GM21619 (cell line): ENCODE data around the gene GLDC.

Experiments used
- ATAC-seq: cut with Tn5 transposase; IDR thresholded peaks from one replicate; pipeline ENCODE4 v1.9.1; 2021; ENCODE audit not compliant: unreplicated experiment

Gene GLDC

GRCh38 chr9:6665628-6666027 lies 20.1 kb upstream of the GLDC start:
- ATAC-seq, result no peak

DNA sequence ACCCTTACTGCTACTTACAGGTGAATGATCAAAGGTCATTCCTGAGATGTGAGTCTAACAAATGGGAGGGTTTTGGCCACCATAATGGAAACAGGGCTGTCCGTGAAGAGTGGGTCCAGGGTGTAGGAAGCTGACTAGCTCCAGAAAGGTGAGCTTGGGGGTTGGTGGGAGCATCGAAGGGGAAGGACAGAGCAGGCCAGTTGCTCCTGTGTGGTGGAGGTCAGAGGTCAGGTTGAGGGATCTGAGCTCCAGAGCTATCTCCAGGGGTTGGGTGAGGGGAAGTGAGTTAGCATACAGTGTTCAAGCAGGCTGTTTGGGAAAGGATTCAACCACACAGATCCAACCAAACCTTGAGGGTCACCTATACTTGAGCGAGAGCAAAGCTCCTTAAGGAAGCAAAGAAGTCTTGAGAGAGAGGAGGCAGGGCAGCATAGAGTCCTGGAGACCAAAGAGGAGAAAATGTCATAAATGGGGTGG lies 18.7 kb upstream of the GLDC start:
- ATAC-seq, result no peak

DNA sequence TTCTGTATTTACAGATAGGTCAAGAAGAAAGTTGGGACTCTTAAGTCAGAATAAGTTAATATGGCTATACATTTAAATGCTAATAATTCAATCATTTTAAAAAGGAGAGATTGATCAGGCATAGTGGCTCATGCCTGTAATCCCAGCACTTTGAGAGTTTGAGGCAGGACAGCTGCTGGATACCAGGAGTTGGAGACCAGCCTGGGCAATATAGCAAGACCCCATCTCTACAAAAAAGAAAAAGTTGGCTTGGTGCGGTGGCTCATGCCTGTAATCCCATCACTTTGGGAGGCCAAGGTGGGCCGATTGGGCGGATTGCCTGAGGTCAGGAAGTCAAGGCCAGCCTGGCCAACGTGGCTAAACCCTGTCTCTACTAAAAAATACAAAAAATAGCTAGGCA lies 15.0 kb upstream of the GLDC start:
- no peak for ATAC-seq

DNA sequence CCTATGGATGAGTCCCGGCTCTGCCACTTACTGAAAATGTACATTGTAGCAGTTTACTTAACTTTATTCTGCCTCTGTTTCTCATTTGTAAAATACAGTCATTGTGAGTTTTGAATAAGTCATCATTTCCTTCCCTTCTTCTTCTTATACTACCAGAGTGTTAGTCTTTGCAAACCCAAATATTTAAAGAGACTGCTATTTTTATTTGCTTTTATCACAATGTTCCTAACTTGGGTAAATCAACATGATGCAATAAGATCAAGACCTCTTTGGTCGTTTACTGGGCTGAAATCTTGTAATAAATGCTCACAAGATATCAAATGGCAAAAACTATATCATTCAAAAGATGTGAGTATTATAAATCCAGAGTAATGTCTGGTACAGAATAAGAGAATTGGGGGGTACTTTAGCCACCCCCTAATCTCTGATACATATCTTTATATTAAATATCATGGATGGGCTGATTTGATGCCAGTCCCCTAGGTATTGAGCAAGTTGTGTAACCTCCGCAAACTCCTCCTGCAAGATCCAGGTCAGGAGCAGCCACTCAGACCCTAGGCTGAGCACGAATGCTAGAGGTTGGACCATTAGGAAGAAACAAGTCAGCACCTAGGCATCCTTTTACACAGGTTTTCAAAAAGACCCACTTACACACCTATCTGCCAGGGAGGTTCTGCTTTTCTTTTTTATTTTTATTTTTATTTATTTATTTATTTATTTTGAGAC lies 13.3 kb upstream of the GLDC start:
- ATAC-seq, result no peak

GRCh38 chr9:6656614-6657300 lies 11.2 kb upstream of the GLDC start:
- no peak for ATAC-seq

DNA sequence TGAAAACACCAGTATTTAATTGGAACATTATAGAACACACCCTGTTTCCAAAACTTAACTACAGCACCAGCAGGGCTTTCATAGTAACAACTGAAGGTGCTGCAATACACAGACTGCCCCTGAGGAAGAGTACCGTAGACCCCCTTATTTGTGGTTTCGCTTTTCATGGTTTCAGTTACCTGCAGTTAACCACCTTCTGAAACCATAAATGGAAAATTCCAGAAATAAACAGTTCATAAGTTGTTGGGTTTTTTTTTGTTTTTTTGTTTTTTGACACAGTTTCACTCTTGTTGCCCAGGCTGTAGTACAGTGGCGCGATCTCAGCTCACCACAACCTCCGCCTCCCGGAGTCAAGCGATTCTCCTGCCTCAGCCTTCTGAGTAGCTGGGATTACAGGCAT lies 9.5 kb upstream of the GLDC start:
- peak; percentile 93 for ATAC-seq

DNA sequence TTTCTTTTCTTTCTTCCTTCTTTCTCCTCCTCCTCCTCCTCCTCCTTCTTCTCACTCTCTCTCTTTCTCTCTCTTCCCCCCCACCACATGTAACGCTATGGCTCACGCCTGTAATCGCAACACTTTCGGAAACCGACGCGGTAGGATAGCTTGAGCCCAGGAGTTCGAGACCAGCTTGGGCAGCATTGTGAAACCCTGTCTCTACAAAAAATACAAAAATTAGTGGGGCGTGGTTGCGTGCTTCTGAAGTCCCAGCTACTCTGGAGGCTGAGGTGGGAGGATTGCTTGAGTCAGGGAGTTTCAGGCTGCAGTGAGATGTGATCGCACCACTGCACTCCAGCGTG lies 736 bp upstream of the GLDC start:
- ATAC-seq, result no peak

GRCh38 chr9:6645105-6645354 lies 499 bp downstream of the GLDC start:
- ATAC-seq, result peak; percentile 33

- no peak for ATAC-seq
Observed at GRCh38 chr9:6644346-6645104, 1.0 kb downstream of the GLDC start.

DNA sequence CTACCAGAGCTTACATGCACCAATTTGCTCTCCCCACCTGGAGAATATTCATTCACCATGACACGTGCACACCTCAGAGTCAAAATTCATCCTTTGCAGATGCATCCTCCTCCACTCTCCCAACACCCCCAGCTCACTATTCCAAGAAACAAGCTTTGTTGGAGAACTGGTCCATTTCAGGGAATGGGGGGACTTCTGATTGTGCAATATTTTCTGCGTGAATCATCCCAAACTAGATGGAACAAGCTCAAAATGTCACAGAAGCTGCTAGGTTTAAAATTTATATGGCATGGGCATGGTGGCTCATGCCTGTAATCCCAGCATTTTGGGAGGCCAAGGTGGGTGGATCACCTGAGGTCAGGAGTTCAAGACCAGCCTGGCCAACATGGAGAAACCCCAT lies 3.6 kb downstream of the GLDC start:
- ATAC-seq, result no peak

DNA sequence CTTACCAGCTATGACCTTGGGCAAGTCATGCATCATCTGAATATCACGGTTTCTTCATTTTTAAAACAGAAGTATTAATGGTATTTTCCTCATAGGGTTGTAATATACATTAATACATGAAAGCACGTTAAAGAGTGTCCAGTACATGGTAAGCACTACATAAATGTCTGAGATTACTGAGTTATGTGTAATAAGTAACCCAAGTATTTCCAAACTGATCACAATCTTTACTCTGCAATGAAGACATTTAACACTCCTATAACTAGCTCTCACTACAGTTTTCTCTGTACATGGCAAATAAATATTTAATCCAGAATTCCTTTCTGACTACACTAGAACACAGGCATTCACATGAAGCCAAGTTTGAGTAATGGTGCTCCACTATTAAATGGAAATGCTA lies 4.0 kb downstream of the GLDC start:
- ATAC-seq, result no peak

- no peak for ATAC-seq
Observed at GRCh38 chr9:6641056-6641455, 4.5 kb downstream of the GLDC start.

DNA sequence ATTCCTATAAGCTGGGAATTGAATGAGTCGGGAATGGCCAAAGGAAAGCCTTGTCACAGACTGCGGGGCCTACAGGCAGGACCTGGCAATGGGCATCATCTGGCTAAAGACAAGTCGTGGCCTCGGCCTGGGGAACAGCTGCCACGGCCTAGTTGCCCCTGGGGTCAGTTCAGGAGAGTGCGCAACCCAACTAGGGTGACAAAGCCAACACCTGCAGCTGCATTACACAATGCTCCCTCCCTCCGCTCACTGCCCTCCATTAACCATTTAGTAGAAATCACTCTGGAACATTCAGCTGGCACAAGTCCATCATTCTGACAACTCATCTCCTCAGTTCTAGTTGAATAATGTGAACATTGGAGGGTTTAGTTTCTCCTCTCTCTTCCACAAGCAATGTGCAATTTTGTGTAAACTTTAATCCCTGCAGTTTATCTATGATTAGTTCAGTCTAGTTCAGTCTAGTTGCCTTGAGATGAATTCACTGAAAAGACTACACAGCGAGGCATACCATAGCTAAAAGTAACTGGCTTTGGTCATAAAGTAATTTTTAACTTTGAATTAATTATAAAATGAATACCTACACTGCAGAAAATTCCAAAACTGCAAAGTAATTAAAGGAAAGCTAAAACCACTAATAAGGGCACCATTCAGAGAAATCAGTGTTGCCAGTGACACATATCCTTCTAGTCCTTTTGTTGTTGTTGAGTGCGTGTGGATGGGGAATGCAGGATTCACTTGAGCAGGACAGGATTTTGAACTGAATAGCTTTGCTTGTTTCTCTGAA lies 5.1 kb downstream of the GLDC start:
- ATAC-seq, result no peak

- ATAC-seq, result no peak
Observed at GRCh38 chr9:6639622-6640021, 5.9 kb downstream of the GLDC start.

DNA sequence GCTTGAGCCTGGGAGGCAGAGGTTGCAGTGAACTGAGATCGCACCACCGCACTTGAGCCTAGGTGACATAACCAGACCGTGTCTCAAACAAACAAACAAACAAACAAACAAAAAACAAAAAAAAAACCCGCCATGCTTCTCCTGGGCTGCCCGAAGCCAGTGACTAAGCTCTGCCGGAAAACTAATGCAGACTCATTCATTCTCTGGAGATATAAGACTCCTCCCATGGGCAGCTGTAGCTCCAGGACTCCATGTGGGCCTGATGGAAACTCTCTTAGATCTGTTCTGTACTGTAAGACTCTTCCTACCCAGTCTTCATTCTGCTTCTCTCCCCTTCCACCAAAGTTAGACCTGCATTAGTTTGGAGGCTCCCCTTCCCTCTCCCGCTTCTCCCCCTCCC lies 11.1 kb downstream of the GLDC start:
- ATAC-seq, result no peak

GRCh38 chr9:6633378-6633777 lies 12.2 kb downstream of the GLDC start:
- no peak for ATAC-seq

- ATAC-seq, result peak; percentile 95
Observed at GRCh38 chr9:6632516-6633183, 12.9 kb downstream of the GLDC start.

DNA sequence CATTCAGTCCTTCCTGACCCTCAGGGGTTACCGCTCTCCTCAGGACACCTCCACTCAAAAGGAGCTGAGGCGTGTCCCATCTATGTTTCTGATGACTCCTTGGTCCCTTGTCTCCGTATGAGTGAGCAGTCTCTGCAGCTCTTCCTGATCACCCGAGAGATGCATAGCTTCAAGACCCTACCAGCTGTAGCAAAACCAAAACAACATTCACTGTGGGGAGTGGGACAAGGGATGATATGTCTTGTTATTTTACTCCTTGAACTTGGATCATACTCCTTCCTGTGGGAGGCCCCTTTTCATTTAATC lies 14.4 kb downstream of the GLDC start:
- ATAC-seq, result peak; percentile 7

DNA sequence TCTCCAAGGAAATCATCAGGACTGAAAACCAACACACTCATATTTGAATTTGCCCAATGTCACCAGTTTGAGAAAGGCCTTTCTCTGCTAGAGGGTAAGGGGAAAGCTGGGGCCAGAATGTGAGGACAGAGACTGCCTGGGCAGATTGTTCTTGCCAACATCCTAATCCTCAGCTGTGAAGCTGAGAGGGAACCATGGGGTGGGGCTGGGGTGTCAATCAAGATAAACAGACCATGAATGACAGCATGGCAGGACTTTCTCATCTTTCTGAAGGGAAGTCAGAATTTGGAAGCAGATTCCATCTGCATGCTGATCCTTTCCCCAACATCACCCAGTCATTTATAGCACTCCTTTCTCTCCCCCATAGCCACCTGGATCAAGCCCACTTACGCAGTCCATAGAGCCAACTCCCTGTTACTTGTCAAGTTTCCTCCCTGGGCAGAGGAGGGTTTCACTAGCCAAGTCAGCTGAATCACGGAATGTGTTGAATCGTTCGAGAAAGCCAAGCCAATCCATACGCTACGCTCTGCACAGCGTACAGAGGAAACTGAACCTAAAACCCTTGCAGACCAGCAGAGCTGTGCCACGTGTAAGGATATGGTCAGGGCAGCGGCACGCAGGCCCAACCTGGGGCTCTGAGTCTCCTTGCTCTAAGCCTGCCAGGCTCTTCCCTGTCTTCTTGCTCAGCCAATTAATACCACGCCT lies 14.9 kb downstream of the GLDC start:
- peak; percentile 55 for ATAC-seq

- ATAC-seq, result no peak
Observed at GRCh38 chr9:6628704-6629103, 16.8 kb downstream of the GLDC start.

DNA sequence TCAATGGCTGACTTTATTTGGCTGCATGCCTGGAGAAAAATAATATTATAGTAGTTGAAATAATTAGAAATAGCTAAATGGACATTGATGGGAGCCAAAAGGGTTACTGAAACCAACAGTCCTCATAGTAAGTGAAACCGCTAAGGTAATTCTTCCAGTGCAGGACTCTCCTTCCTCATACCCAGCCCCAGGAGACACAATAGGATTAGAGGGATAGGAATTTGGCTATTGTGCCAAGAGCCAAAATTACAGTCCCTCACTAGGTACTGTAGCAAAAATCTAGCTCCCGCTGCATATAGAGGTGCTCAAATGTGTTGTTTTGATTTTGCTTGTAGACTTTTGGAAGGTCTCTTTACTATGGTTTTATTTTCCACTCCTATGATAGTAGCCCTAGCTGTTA lies 20.2 kb downstream of the GLDC start:
- no peak for ATAC-seq
